ENCODE data around the gene R3HDM2. TPM values are rescaled to one million over a fixed set of nuclear protein-coding genes. Genes with fewer than 3 reads are reported as not detected.

Gene R3HDM2
- polyA plus RNA-seq, 1 donor from 2014 or later: 11.1 TPM

GRCh38 chr12:57460468-57460784 is 29.6 kb upstream of the R3HDM2 start:
- H3K27me3 ChIP-seq (ENCODE audit: insufficient read depth, low read depth, low read length): peaks cover 39% of the 10 kb centered on the region
- H3K9me3 ChIP-seq (ENCODE audit: low read length): no peaks in the 10 kb centered on the region
- no peaks in the 10 kb centered on the region for H3F3A ChIP-seq (ENCODE audit: insufficient read depth, low read length, poor library complexity, severe bottlenecking)
- H3K9me2 ChIP-seq (ENCODE audit: insufficient read depth, low read length): no peaks in the 10 kb centered on the region
- H3K4me2 ChIP-seq (ENCODE audit: low read length): no peak overlapping the region
- no peaks in the 10 kb centered on the region for H3K36me3 ChIP-seq (ENCODE audit: insufficient read depth, low read length)
- H3K4me3 ChIP-seq (ENCODE audit: low read length): peak overlapping the region; percentile 67
- H2AFZ ChIP-seq (ENCODE audit: low read depth, low read length): no peak overlapping the region
- H4K20me1 ChIP-seq (ENCODE audit: insufficient read depth): no peaks in the 10 kb centered on the region
- H3K27ac ChIP-seq (ENCODE audit: low read length): no peak overlapping the region
- no peaks in the 10 kb centered on the region for H3K79me2 ChIP-seq (replicated peaks; ENCODE audit: insufficient read depth, low read length)
- TF ChIP-seq SMC3 (conservative IDR thresholded peaks at IDR 0.05; ENCODE audit: poor library complexity) (no peak), EP300 (conservative IDR thresholded peaks at IDR 0.05; ENCODE audit: poor library complexity, severe bottlenecking) (no peak), MXI1 (conservative IDR thresholded peaks at IDR 0.05; ENCODE audit: poor library complexity, severe bottlenecking) (no peak), TAF1 (IDR thresholded peaks at IDR 0.05; ENCODE audit: low read depth) (no peak), POLR2AphosphoS5 (IDR thresholded peaks at IDR 0.05) (no peak), EZH2 (IDR thresholded peaks at IDR 0.05; ENCODE audit: borderline replicate concordance, insufficient read depth, low read length, poor library complexity, severe bottlenecking) (no peak), RAD21 (conservative IDR thresholded peaks at IDR 0.05) (no peak)
- TF ChIP-seq, protein P1, sequence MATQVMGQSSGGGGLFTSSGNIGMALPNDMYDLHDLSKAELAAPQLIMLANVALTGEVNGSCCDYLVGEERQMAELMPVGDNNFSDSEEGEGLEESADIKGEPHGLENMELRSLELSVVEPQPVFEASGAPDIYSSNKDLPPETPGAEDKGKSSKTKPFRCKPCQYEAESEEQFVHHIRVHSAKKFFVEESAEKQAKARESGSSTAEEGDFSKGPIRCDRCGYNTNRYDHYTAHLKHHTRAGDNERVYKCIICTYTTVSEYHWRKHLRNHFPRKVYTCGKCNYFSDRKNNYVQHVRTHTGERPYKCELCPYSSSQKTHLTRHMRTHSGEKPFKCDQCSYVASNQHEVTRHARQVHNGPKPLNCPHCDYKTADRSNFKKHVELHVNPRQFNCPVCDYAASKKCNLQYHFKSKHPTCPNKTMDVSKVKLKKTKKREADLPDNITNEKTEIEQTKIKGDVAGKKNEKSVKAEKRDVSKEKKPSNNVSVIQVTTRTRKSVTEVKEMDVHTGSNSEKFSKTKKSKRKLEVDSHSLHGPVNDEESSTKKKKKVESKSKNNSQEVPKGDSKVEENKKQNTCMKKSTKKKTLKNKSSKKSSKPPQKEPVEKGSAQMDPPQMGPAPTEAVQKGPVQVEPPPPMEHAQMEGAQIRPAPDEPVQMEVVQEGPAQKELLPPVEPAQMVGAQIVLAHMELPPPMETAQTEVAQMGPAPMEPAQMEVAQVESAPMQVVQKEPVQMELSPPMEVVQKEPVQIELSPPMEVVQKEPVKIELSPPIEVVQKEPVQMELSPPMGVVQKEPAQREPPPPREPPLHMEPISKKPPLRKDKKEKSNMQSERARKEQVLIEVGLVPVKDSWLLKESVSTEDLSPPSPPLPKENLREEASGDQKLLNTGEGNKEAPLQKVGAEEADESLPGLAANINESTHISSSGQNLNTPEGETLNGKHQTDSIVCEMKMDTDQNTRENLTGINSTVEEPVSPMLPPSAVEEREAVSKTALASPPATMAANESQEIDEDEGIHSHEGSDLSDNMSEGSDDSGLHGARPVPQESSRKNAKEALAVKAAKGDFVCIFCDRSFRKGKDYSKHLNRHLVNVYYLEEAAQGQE (IDR thresholded peaks at IDR 0.05; ENCODE audit: borderline replicate concordance): no peak
- TF ChIP-seq, protein P2, sequence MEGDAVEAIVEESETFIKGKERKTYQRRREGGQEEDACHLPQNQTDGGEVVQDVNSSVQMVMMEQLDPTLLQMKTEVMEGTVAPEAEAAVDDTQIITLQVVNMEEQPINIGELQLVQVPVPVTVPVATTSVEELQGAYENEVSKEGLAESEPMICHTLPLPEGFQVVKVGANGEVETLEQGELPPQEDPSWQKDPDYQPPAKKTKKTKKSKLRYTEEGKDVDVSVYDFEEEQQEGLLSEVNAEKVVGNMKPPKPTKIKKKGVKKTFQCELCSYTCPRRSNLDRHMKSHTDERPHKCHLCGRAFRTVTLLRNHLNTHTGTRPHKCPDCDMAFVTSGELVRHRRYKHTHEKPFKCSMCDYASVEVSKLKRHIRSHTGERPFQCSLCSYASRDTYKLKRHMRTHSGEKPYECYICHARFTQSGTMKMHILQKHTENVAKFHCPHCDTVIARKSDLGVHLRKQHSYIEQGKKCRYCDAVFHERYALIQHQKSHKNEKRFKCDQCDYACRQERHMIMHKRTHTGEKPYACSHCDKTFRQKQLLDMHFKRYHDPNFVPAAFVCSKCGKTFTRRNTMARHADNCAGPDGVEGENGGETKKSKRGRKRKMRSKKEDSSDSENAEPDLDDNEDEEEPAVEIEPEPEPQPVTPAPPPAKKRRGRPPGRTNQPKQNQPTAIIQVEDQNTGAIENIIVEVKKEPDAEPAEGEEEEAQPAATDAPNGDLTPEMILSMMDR (IDR thresholded peaks at IDR 0.05; ENCODE audit: poor library complexity, severe bottlenecking): no peak
- H3K9ac ChIP-seq (ENCODE audit: low read length): no peak overlapping the region

GRCh38 chr12:57459750-57460467 is 29.1 kb upstream of the R3HDM2 start, which contains the start of gene GLI1:
TSS of gene GLI1 (plus strand) at chr12:57459785. CDS start at chr12:57463692, 3,907 bp downstream.
- Histone ChIP-seq H3K9me3 (ENCODE audit: low read length) (no peaks in the 10 kb centered on the region), H2AFZ (ENCODE audit: low read depth, low read length) (no peak within 1 kb of the TSS), H4K20me1 (ENCODE audit: insufficient read depth) (no peaks in the 10 kb centered on the region), H3K27me3 (ENCODE audit: insufficient read depth, low read depth, low read length) (peaks cover 39% of the 10 kb centered on the region), H3K79me2 (replicated peaks; ENCODE audit: insufficient read depth, low read length) (no peaks in the 10 kb centered on the region), H3K9ac (ENCODE audit: low read length) (peak within 1 kb of the TSS; percentile 25), H3K36me3 (ENCODE audit: insufficient read depth, low read length) (no peaks in the 10 kb centered on the region), H3K27ac (ENCODE audit: low read length) (no peak within 1 kb of the TSS), H3F3A (ENCODE audit: insufficient read depth, low read length, poor library complexity, severe bottlenecking) (no peaks in the 10 kb centered on the region), H3K4me2 (ENCODE audit: low read length) (peak within 1 kb of the TSS; percentile 90), H3K9me2 (ENCODE audit: insufficient read depth, low read length) (no peaks in the 10 kb centered on the region), H3K4me3 (ENCODE audit: low read length) (peak within 1 kb of the TSS; percentile 67)
- no peak for TF ChIP-seq RAD21 (conservative IDR thresholded peaks at IDR 0.05)
- no peak for TF ChIP-seq EP300 (conservative IDR thresholded peaks at IDR 0.05; ENCODE audit: poor library complexity, severe bottlenecking)
- TF ChIP-seq EZH2 (IDR thresholded peaks at IDR 0.05; ENCODE audit: borderline replicate concordance, insufficient read depth, low read length, poor library complexity, severe bottlenecking): no peak
- no peak for TF ChIP-seq POLR2AphosphoS5 (IDR thresholded peaks at IDR 0.05)
- TF ChIP-seq, protein P1 (IDR thresholded peaks at IDR 0.05; ENCODE audit: borderline replicate concordance): no peak
- TF ChIP-seq MXI1 (conservative IDR thresholded peaks at IDR 0.05; ENCODE audit: poor library complexity, severe bottlenecking): no peak
- no peak for TF ChIP-seq SMC3 (conservative IDR thresholded peaks at IDR 0.05; ENCODE audit: poor library complexity)
- TF ChIP-seq, protein P2 (IDR thresholded peaks at IDR 0.05; ENCODE audit: poor library complexity, severe bottlenecking): no peak
- no peak for TF ChIP-seq TAF1 (IDR thresholded peaks at IDR 0.05; ENCODE audit: low read depth)

All from neural cell (in vitro differentiated cells).